ENCODE measurements around the gene CDH4. TPM values are rescaled to one million over a fixed set of nuclear protein-coding genes. Genes with fewer than 3 reads are reported as not detected.

Gene CDH4
- total and polyA plus RNA-seq, 2 of the 13 experiments (the other 11 are each of a cell fraction or from before 2014, with no cell fraction given) = not detected

DNA sequence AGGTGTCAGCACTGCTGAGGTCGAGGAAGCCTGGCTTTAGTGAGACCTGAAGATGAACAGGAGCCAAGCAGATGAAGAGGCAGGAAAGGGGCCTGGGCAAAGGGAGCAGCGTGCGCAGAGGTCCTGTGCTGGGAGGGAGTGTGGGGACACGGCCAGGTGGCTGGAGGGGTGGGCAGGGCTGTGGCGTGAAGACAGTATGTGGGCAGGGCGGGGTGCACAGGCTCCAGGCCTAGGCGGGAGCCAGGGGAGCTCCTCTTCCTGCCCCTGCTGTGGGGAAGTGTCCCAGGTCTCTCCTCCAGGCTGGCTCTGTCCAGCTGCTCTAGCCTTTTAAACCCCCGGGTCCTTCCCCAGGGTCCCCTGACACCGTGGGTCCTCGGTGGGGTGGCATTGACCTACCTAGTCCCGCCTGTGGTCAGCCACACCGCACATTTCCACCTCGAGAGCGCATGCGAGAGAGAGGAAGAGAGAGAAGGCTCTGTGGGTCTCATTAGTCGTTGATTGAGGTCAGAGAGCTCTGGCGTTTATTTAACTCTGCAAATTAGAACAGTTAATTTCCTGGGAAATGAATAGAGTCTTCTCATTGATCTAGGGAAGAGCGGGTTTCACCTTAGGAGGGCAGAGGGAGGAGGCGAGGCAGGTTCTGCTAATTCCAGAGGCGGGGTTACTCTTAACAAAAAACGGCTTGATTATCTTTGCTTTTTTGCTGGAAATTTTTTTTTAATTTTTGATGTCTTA lies 68.8 kb downstream of the CDH4 start:
- H3K4me1 ChIP-seq (ENCODE audit: insufficient read depth, low read length) = no peaks in the 10 kb centered on the region
- DNase-seq (ENCODE audit: low spot score) (no peak), FAIRE-seq (no peak), ATAC-seq (no peak; the same call in 1 of the 3 replicates)
- intact Hi-C loops (cut with micrococcal nuclease; ENCODE audit: unreplicated experiment) (no loop called here), in situ Hi-C loops (cut with HindIII; ENCODE audit: extremely low pct_ligation_motif_present, low pct_unique_long_range_greater_than_20kb) (no loop called here)
- 17% methylated on average over 21 of the region's 21 CpGs for WGBS (ENCODE audit: low lambda C conversion rate)
- no peaks in the 10 kb centered on the region for H3K9me3 ChIP-seq (ENCODE audit: low read length)
- H3K79me2 ChIP-seq (ENCODE audit: insufficient read depth, low read length) = no peaks in the 10 kb centered on the region
- ChIA-PET POLR2A (no interaction called here), CTCF (ENCODE audit: low intra/inter-chr PET ratio, low total read pairs) (no interaction called here)
- H3K36me3 ChIP-seq (replicated peaks in 1 of 2; ENCODE audit: control insufficient read depth in 1 of 2, insufficient read depth in 2 of 2, low read length in 2 of 2) = no peaks in the 10 kb centered on the region; a peak in 1 of 5 replicates
- TF ChIP-seq IRX3 (CRISPR knock-in tag; IDR thresholded peaks at IDR 0.05; ENCODE audit: borderline replicate concordance, low read depth) (no peak), FLYWCH1 (CRISPR knock-in tag; IDR thresholded peaks at IDR 0.05) (no peak), FOXC1 (CRISPR knock-in tag; IDR thresholded peaks at IDR 0.05; ENCODE audit: borderline replicate concordance) (no peak)
- no peaks in the 10 kb centered on the region for H4K20me1 ChIP-seq (ENCODE audit: insufficient read depth, low read length)
- H2AFZ ChIP-seq (ENCODE audit: low read length) = no peak overlapping the region
- BruUV-seq (replicated peaks) = no TSS peak
- H3K27me3 ChIP-seq (ENCODE audit: control insufficient read depth in 1 of 2, insufficient read depth in 2 of 2, low read length in 2 of 2) = peaks cover 4 to 44% of the 10 kb centered on the region in 2 experiments; a peak in 3 of 5 replicates
- H3K4me3 ChIP-seq (replicated peaks in 1 of 3; ENCODE audit: insufficient read depth in 1 of 3, low read depth in 2 of 3, low read length in 3 of 3) = no peak overlapping the region
- H3K27ac ChIP-seq (ENCODE audit: extremely low read length, insufficient read depth, low read length) = no peak overlapping the region
- no peak overlapping the region for H3K4me2 ChIP-seq (ENCODE audit: low read depth, low read length)
- H3K9ac ChIP-seq (ENCODE audit: insufficient read depth, low read depth, low read length) = no peak overlapping the region

GRCh38 chr20:61321481-61321880 lies 69.4 kb downstream of the CDH4 start:
- H3K4me2 ChIP-seq (ENCODE audit: low read depth, low read length) = no peak overlapping the region
- H3K4me1 ChIP-seq (ENCODE audit: insufficient read depth, low read length) = no peaks in the 10 kb centered on the region
- no peaks in the 10 kb centered on the region; a peak in 1 of 5 replicates for H3K36me3 ChIP-seq (replicated peaks in 1 of 2; ENCODE audit: control insufficient read depth in 1 of 2, insufficient read depth in 2 of 2, low read length in 2 of 2)
- 31% methylated on average over 13 of the region's 13 CpGs for WGBS (ENCODE audit: low lambda C conversion rate)
- intact Hi-C loops (cut with micrococcal nuclease; ENCODE audit: unreplicated experiment) = no loop called here
- no peaks in the 10 kb centered on the region for H3K79me2 ChIP-seq (ENCODE audit: insufficient read depth, low read length)
- H2AFZ ChIP-seq (ENCODE audit: low read length) = no peak overlapping the region
- no peak for DNase-seq (ENCODE audit: low spot score)
- no peak overlapping the region for H3K9ac ChIP-seq (ENCODE audit: insufficient read depth, low read depth, low read length)
- no peak for ATAC-seq
- ChIA-PET CTCF (ENCODE audit: low intra/inter-chr PET ratio, low total read pairs) (no interaction called here), POLR2A (no interaction called here)
- in situ Hi-C loops (cut with HindIII; ENCODE audit: extremely low pct_ligation_motif_present, low pct_unique_long_range_greater_than_20kb) = no loop called here
- TF ChIP-seq ZNF816 (CRISPR knock-in tag; IDR thresholded peaks at IDR 0.05; ENCODE audit: borderline replicate concordance) (no peak), KAT8 (CRISPR knock-in tag; IDR thresholded peaks at IDR 0.05) (no peak), KMT2A (CRISPR knock-in tag; IDR thresholded peaks at IDR 0.05) (no peak), DNMT1 (CRISPR knock-in tag; IDR thresholded peaks at IDR 0.05) (no peak), XBP1 (CRISPR knock-in tag; IDR thresholded peaks at IDR 0.05) (no peak), HDAC6 (IDR thresholded peaks at IDR 0.05; ENCODE audit: low read depth, low read length) (no peak)
- TF ChIP-seq, protein P1, sequence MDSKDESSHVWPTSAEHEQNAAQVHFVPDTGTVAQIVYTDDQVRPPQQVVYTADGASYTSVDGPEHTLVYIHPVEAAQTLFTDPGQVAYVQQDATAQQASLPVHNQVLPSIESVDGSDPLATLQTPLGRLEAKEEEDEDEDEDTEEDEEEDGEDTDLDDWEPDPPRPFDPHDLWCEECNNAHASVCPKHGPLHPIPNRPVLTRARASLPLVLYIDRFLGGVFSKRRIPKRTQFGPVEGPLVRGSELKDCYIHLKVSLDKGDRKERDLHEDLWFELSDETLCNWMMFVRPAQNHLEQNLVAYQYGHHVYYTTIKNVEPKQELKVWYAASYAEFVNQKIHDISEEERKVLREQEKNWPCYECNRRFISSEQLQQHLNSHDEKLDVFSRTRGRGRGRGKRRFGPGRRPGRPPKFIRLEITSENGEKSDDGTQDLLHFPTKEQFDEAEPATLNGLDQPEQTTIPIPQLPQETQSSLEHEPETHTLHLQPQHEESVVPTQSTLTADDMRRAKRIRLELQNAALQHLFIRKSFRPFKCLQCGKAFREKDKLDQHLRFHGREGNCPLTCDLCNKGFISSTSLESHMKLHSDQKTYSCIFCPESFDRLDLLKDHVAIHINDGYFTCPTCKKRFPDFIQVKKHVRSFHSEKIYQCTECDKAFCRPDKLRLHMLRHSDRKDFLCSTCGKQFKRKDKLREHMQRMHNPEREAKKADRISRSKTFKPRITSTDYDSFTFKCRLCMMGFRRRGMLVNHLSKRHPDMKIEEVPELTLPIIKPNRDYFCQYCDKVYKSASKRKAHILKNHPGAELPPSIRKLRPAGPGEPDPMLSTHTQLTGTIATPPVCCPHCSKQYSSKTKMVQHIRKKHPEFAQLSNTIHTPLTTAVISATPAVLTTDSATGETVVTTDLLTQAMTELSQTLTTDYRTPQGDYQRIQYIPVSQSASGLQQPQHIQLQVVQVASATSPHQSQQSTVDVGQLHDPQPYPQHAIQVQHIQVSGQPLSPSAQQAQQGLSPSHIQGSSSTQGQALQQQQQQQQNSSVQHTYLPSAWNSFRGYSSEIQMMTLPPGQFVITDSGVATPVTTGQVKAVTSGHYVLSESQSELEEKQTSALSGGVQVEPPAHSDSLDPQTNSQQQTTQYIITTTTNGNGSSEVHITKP (CRISPR knock-in tag; IDR thresholded peaks at IDR 0.05; ENCODE audit: low read depth) = no peak
- TF ChIP-seq, protein P2, sequence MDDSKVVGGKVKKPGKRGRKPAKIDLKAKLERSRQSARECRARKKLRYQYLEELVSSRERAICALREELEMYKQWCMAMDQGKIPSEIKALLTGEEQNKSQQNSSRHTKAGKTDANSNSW (CRISPR knock-in tag; IDR thresholded peaks at IDR 0.05; ENCODE audit: borderline replicate concordance) = no peak
- no peak overlapping the region for H3K27ac ChIP-seq (ENCODE audit: extremely low read length, insufficient read depth, low read length)
- no TSS peak for BruUV-seq (replicated peaks)
- H3K9me3 ChIP-seq (ENCODE audit: low read length) = no peaks in the 10 kb centered on the region
- H3K4me3 ChIP-seq (replicated peaks in 1 of 3; ENCODE audit: insufficient read depth in 1 of 3, low read depth in 2 of 3, low read length in 3 of 3) = no peak overlapping the region
- no peak for FAIRE-seq
- H4K20me1 ChIP-seq (ENCODE audit: insufficient read depth, low read length) = no peaks in the 10 kb centered on the region
- H3K27me3 ChIP-seq (ENCODE audit: control insufficient read depth in 1 of 2, insufficient read depth in 2 of 2, low read length in 2 of 2) = peaks cover 4 to 44% of the 10 kb centered on the region in 2 experiments; a peak in 3 of 5 replicates

Measured in HepG2 (cell line).